Endodermal cell (in vitro differentiated cells): ENCODE data around the gene NIN. TPM values are rescaled to one million over a fixed set of nuclear protein-coding genes. Genes with fewer than 3 reads are reported as not detected.

Experiments used
- DNase-seq: peaks from one replicate; pipeline ENCODE4 v3.0.0-alpha.2; 2017
- H3K27ac ChIP-seq: 2 replicates; pipeline ENCODE4 v1.5.1; 2013; ENCODE audit warnings: mild to moderate bottlenecking, low read depth, low read length, moderate library complexity
- H3K27me3 ChIP-seq: 2 replicates; pipeline ENCODE4 v1.6.1; 2013; ENCODE audit warnings: mild to moderate bottlenecking, low read length, moderate library complexity; ENCODE audit not compliant: insufficient read depth, control insufficient read depth, poor library complexity, severe bottlenecking
- H3K36me3 ChIP-seq: 2 replicates; pipeline ENCODE4 v1.7.0; 2013; ENCODE audit warnings: mild to moderate bottlenecking, low read length, moderate library complexity; ENCODE audit not compliant: control insufficient read depth, insufficient read depth
- H3K4me1 ChIP-seq: one replicate; pipeline ENCODE4 v1.7.0; 2013; ENCODE audit warnings: low read length; ENCODE audit not compliant: control insufficient read depth, insufficient read depth
- H3K4me3 ChIP-seq: 2 replicates; pipeline ENCODE4 v1.5.1; 2013; ENCODE audit warnings: mild to moderate bottlenecking, low read length, moderate library complexity
- H3K9ac ChIP-seq: 2 replicates; pipeline ENCODE4 v1.6.1; 2013; ENCODE audit warnings: mild to moderate bottlenecking, low read length, moderate library complexity; ENCODE audit not compliant: poor library complexity, severe bottlenecking; ENCODE audit errors: extremely low read depth
- H3K9me3 ChIP-seq: 2 replicates; pipeline ENCODE4 v1.6.1; 2013; ENCODE audit warnings: mild to moderate bottlenecking, low read length, moderate library complexity; ENCODE audit not compliant: control insufficient read depth
- H3K27ac Mint-ChIP-seq: 2 replicates; pipeline ENCODE4 v1.8.0; 2020; ENCODE audit warnings: mixed read lengths
- H3K27me3 Mint-ChIP-seq: 2 replicates; pipeline ENCODE4 v1.8.0; 2021; ENCODE audit warnings: mild to moderate bottlenecking, mixed read lengths; ENCODE audit not compliant: insufficient read depth
- H3K36me3 Mint-ChIP-seq: 2 replicates; pipeline ENCODE4 v1.8.0; 2020; ENCODE audit warnings: low read depth, mixed read lengths
- H3K4me1 Mint-ChIP-seq: 2 replicates; pipeline ENCODE4 v1.8.0; 2020; ENCODE audit warnings: mixed read lengths
- H3K4me3 Mint-ChIP-seq: 2 replicates; pipeline ENCODE4 v1.8.0; 2020; ENCODE audit warnings: mild to moderate bottlenecking, moderate library complexity, mixed read lengths
- H3K9me3 Mint-ChIP-seq: 2 replicates; pipeline ENCODE4 v1.8.0; 2020; ENCODE audit warnings: mild to moderate bottlenecking, mixed read lengths
- CTCF ChIP-seq: fragments of 200-600 bp; sonication (generic); conservative IDR thresholded peaks from 2 replicates; pipeline ENCODE4 v1.5.0; 2021; ENCODE audit warnings: antibody characterized with exemption, mild to moderate bottlenecking
- WGBS, 2 experiments: methylation state at CpG; one replicate each; pipeline versions ENCODE4 v1.1.5 to v1.1.7; 2013; ENCODE audit warnings: missing lambda C conversion rate in 2 of 2, mixed read lengths in 1 of 2; ENCODE audit not compliant: insufficient coverage in 1 of 2, insufficient read length in 1 of 2; 5-methylcytosine and 5-hydroxymethylcytosine counted together
- total RNA-seq, 2 donors: library from RNA; stranded (reverse); fragmentation: NEBNext Ultra II Directional in 1 of 2; extraction: Animal tissue kit (Norgen Biotek cat#: 25700) in 1 of 2; gene quantifications; 2 replicates in 1 of 2; 3 replicates in 1 of 2; pipeline ENCODE4 v1.2.1, GENCODE V29; 2021

NIN gene
- total RNA-seq, 2 donors from 2014 or later: 3.3 to 4.1 TPM

GRCh38 chr14:50791201-50791600 lies 39.8 kb downstream of the NIN start:
- 84 to 94% methylated on average over 2 to 3 of the region's 3 CpGs for WGBS, 2 experiments
- no peak for TF ChIP-seq CTCF
- Histone ChIP-seq H3K9me3 (no peaks in the 10 kb centered on the region), H3K9ac (no peak overlapping the region), H3K36me3 (no peaks in the 10 kb centered on the region), H3K27me3 (no peaks in the 10 kb centered on the region), H3K27ac (no peak overlapping the region), H3K4me1 (no peaks in the 10 kb centered on the region), H3K4me3 (no peak overlapping the region)
- H3K36me3 Mint-ChIP-seq: no peaks in the 10 kb centered on the region
- no peak overlapping the region for H3K4me3 Mint-ChIP-seq
- H3K27me3 Mint-ChIP-seq: peaks cover 31% of the 10 kb centered on the region
- DNase-seq: no peak
- no peak overlapping the region for H3K27ac Mint-ChIP-seq
- peaks cover 24% of the 10 kb centered on the region for H3K4me1 Mint-ChIP-seq
- no peaks in the 10 kb centered on the region for H3K9me3 Mint-ChIP-seq

GRCh38 chr14:50790589-50790988 lies 40.4 kb downstream of the NIN start:
- Mint-ChIP-seq H3K4me1 (peaks cover 31% of the 10 kb centered on the region), H3K4me3 (no peak overlapping the region), H3K9me3 (no peaks in the 10 kb centered on the region), H3K27me3 (peaks cover 26% of the 10 kb centered on the region), H3K36me3 (no peaks in the 10 kb centered on the region), H3K27ac (no peak overlapping the region)
- no peak for DNase-seq
- no peak overlapping the region for H3K27ac ChIP-seq
- peaks cover 2% of the 10 kb centered on the region for H3K4me1 ChIP-seq
- H3K27me3 ChIP-seq: no peaks in the 10 kb centered on the region
- 90 to 100% methylated on average over 1 to 2 of the region's 2 CpGs for WGBS, 2 experiments
- no peaks in the 10 kb centered on the region for H3K36me3 ChIP-seq
- no peak overlapping the region for H3K4me3 ChIP-seq
- H3K9me3 ChIP-seq: no peaks in the 10 kb centered on the region
- no peak overlapping the region for H3K9ac ChIP-seq
- no peak for TF ChIP-seq CTCF

- no peaks in the 10 kb centered on the region for H3K36me3 ChIP-seq
- peaks cover 12% of the 10 kb centered on the region for H3K27me3 ChIP-seq
- no peaks in the 10 kb centered on the region for H3K9me3 ChIP-seq
- Mint-ChIP-seq H3K9me3 (no peaks in the 10 kb centered on the region), H3K27me3 (peaks cover 27% of the 10 kb centered on the region), H3K27ac (no peak overlapping the region), H3K36me3 (no peaks in the 10 kb centered on the region), H3K4me3 (no peak overlapping the region), H3K4me1 (peaks cover 25% of the 10 kb centered on the region)
- H3K27ac ChIP-seq: no peak overlapping the region
- no peak overlapping the region for H3K9ac ChIP-seq
- no peak overlapping the region for H3K4me3 ChIP-seq
- no peak for TF ChIP-seq CTCF
- H3K4me1 ChIP-seq: peaks cover 8% of the 10 kb centered on the region
- 72 to 97% methylated on average over 2 to 3 of the region's 3 CpGs for WGBS, 2 experiments
- no peak for DNase-seq
Observed at GRCh38 chr14:50786751-50787464, 44.1 kb downstream of the NIN start.
